A673 (cell line): ENCODE measurements around the gene CHDH. TPM values are rescaled to one million over a fixed set of nuclear protein-coding genes. Genes with fewer than 3 reads are reported as not detected.

Source experiments
- BruUV-seq: library from RNA; stranded (reverse); fragments of 400-500 nt; replicated peaks from 2 replicates; lab custom pipeline; 2021; lab: Mats Ljungman, UMichigan
- CTCF ChIA-PET: fragments of 300-600 bp; sonication (Branson Sonifier 250); formaldehyde crosslinking; loops from one replicate; lab custom pipeline; 2022; ENCODE audit warnings: antibody characterized with exemption; lab: Charles Lee
- POLR2A ChIA-PET: fragments of 300-600 bp; sonication (Branson Sonifier 250); formaldehyde crosslinking; loops from one replicate; lab custom pipeline; 2022; ENCODE audit warnings: antibody characterized with exemption; ENCODE audit not compliant: low non-redundant PET; lab: Charles Lee
- DNase-seq: peaks from one replicate; pipeline ENCODE4 v3.0.0-alpha.2; 2015; ENCODE audit warnings: low spot score
- H3K27ac ChIP-seq: fragments of 200-600 bp; sonication (generic); 2 replicates; pipeline ENCODE4 v1.5.1; 2016; ENCODE audit warnings: mixed run types, low read depth, mild to moderate bottlenecking, mixed read lengths, antibody characterized with exemption, low read length; ENCODE audit not compliant: poor library complexity, severe bottlenecking
- H3K27me3 ChIP-seq: fragments of 200-600 bp; sonication (generic); replicated peaks from 2 replicates; pipeline ENCODE4 v1.6.1; 2017; ENCODE audit warnings: mixed run types, low read depth, mild to moderate bottlenecking, mixed read lengths, antibody characterized with exemption, low read length; ENCODE audit not compliant: insufficient read depth, poor library complexity
- H3K36me3 ChIP-seq: fragments of 200-600 bp; sonication (generic); 2 replicates; pipeline ENCODE4 v1.6.1; 2016; ENCODE audit warnings: mixed run types, mild to moderate bottlenecking, mixed read lengths, antibody characterized with exemption, low read length; ENCODE audit not compliant: insufficient read depth, poor library complexity, severe bottlenecking
- H3K4me1 ChIP-seq: fragments of 200-600 bp; sonication (generic); 2 replicates; pipeline ENCODE4 v1.6.1; 2017; ENCODE audit warnings: mixed run types, mild to moderate bottlenecking, mixed read lengths, antibody characterized with exemption, low read length; ENCODE audit not compliant: insufficient read depth, poor library complexity, severe bottlenecking
- H3K4me3 ChIP-seq: fragments of 200-600 bp; sonication (generic); 2 replicates; pipeline ENCODE4 v1.5.1; 2016; ENCODE audit warnings: low read depth, mixed run types, mild to moderate bottlenecking, mixed read lengths, low read length; ENCODE audit not compliant: poor library complexity, severe bottlenecking
- H3K9me3 ChIP-seq: fragments of 200-600 bp; sonication (generic); 2 replicates; pipeline ENCODE4 v1.6.1; 2016; ENCODE audit warnings: mixed run types, low read depth, mild to moderate bottlenecking, mixed read lengths, antibody characterized with exemption, low read length; ENCODE audit not compliant: poor library complexity, severe bottlenecking
- CTCF ChIP-seq: fragments of 300-800, 200-600 bp; sonication (generic); conservative IDR thresholded peaks from 2 replicates; pipeline ENCODE4 v1.5.1; 2017; ENCODE audit warnings: low read depth, mild to moderate bottlenecking, antibody characterized with exemption, low read length, moderate library complexity, mixed read lengths
- EZH2 ChIP-seq: fragments of 200-600 bp; sonication (generic); IDR thresholded peaks from 2 replicates; pipeline ENCODE4 v1.6.1; 2017; ENCODE audit warnings: borderline replicate concordance, low read depth, mild to moderate bottlenecking, mixed read lengths, antibody characterized with exemption, low read length; ENCODE audit not compliant: poor library complexity, severe bottlenecking
- intact Hi-C: fragments of 100-400 bp; cut with micrococcal nuclease; formaldehyde crosslinking; loops from one replicate; pipeline ENCODE4 v1.10.0; 2022; ENCODE audit not compliant: unreplicated experiment
- total RNA-seq: library from RNA; stranded (reverse); gene quantifications from 2 replicates; pipeline ENCODE4 v1.2.3, GENCODE V29; 2021

The CHDH gene
- total RNA-seq, 1 experiment from 2014 or later, result not detected

GRCh38 chr3:53850895-53851294 is 4.7 kb upstream of the CHDH start:
- Histone ChIP-seq H3K4me1 (no peaks in the 10 kb centered on the region), H3K4me3 (no peak overlapping the region), H3K27ac (no peak overlapping the region), H3K9me3 (no peaks in the 10 kb centered on the region), H3K27me3 (peaks cover 22% of the 10 kb centered on the region), H3K36me3 (no peaks in the 10 kb centered on the region)
- no peak for TF ChIP-seq CTCF
- TF ChIP-seq EZH2, result no peak
- peak; percentile 8 for DNase-seq
- CTCF ChIA-PET, result no interaction called here
- POLR2A ChIA-PET, result no interaction called here
- intact Hi-C loops, result no loop called here
- no TSS peak for BruUV-seq

GRCh38 chr3:53849916-53850315 is 3.7 kb upstream of the CHDH start:
- ChIA-PET POLR2A (no interaction called here), CTCF (no interaction called here)

GRCh38 chr3:53846851-53847155 is 584 bp upstream of the CHDH start:
- H3K4me1 ChIP-seq, result no peaks in the 10 kb centered on the region
- no peak for DNase-seq
- intact Hi-C loops, result no loop called here
- H3K4me3 ChIP-seq, result no peak overlapping the region
- H3K27ac ChIP-seq, result no peak overlapping the region
- POLR2A ChIA-PET, result no interaction called here
- H3K9me3 ChIP-seq, result no peaks in the 10 kb centered on the region
- no peak for TF ChIP-seq CTCF
- TF ChIP-seq EZH2, result no peak
- peaks cover 33% of the 10 kb centered on the region for H3K27me3 ChIP-seq
- no TSS peak for BruUV-seq
- no peaks in the 10 kb centered on the region for H3K36me3 ChIP-seq
- CTCF ChIA-PET, result no interaction called here

More at GRCh38 chr3:53849916-53850315, 3.7 kb upstream of the CHDH start:
- DNase-seq, result no peak
- no peak overlapping the region for H3K27ac ChIP-seq
- H3K27me3 ChIP-seq, result peaks cover 31% of the 10 kb centered on the region
- TF ChIP-seq CTCF, result no peak
- TF ChIP-seq EZH2, result no peak
- no peaks in the 10 kb centered on the region for H3K4me1 ChIP-seq
- H3K9me3 ChIP-seq, result no peaks in the 10 kb centered on the region
- intact Hi-C loops, result no loop called here
- H3K4me3 ChIP-seq, result no peak overlapping the region
- BruUV-seq, result no TSS peak
- H3K36me3 ChIP-seq, result no peaks in the 10 kb centered on the region

GRCh38 chr3:53845881-53846133 is 412 bp downstream of the CHDH start:
- DNase-seq, result no peak
- intact Hi-C loops, result no loop called here

More at GRCh38 chr3:53845881-53846133, 412 bp downstream of the CHDH start:
- ChIA-PET CTCF (no interaction called here), POLR2A (no interaction called here)
- no peak overlapping the region for H3K27ac ChIP-seq
- no TSS peak for BruUV-seq
- H3K9me3 ChIP-seq, result no peaks in the 10 kb centered on the region
- H3K36me3 ChIP-seq, result no peaks in the 10 kb centered on the region
- peaks cover 33% of the 10 kb centered on the region for H3K27me3 ChIP-seq
- TF ChIP-seq EZH2, result peak; percentile 85
- TF ChIP-seq CTCF, result no peak
- H3K4me3 ChIP-seq, result peak overlapping the region; percentile 29
- no peaks in the 10 kb centered on the region for H3K4me1 ChIP-seq
